HCT116 (cell line): ENCODE measurements around the gene HIC1. TPM values are rescaled to one million over a fixed set of nuclear protein-coding genes. Genes with fewer than 3 reads are reported as not detected.

Experiments used
- ATAC-seq: fragments of 200-7000 bp; cut with Tn5 transposase; 2 replicates; pipeline ENCODE4 v1.9.1; 2020; ENCODE audit warnings: mild to moderate bottlenecking, moderate library complexity
- BruUV-seq: library from RNA; stranded (reverse); fragments of 400-500 nt; replicated peaks from 2 replicates; lab custom pipeline; 2021; lab: Mats Ljungman, UMichigan
- CTCF ChIA-PET: fragments of 300-600 bp; sonication (Branson Sonifier 250); formaldehyde crosslinking; loops from one replicate; lab custom pipeline; 2021; ENCODE audit warnings: antibody characterized with exemption; lab: Charles Lee
- POLR2A ChIA-PET: fragments of 300-600, 350-600 bp; sonication (Branson Sonifier 250); formaldehyde crosslinking; loops from one replicate; lab custom pipeline; 2021; ENCODE audit warnings: antibody characterized with exemption; lab: Charles Lee
- RAD21 ChIA-PET, 2 experiments: fragments of 300-600 bp; sonication (Branson Sonifier 250); formaldehyde crosslinking; loops; one replicate each; lab custom pipeline; 2023; ENCODE audit warnings: low total read pairs in 2 of 2; ENCODE audit not compliant: uncharacterized antibody in 2 of 2, unreplicated experiment in 2 of 2, low non-redundant PET in 1 of 2; lab: Charles Lee
- DNase-seq: peaks from one replicate; pipeline ENCODE4 v3.0.0-alpha.2; 2010; ENCODE audit warnings: low read depth, low spot score
- H2AFZ ChIP-seq: fragments of 200-600 bp; shearing (Covaris generic), sonication (generic); 2 replicates; pipeline ENCODE4 v1.6.1; 2017; ENCODE audit warnings: low read depth, mixed run types, mixed read lengths, antibody characterized with exemption, low read length; ENCODE audit not compliant: poor library complexity, severe bottlenecking
- H3K27ac ChIP-seq: 2 replicates; pipeline ENCODE4 v1.5.1; 2012; ENCODE audit warnings: low read depth, low read length
- H3K27me3 ChIP-seq: fragments of 200-600 bp; sonication (generic); 2 replicates; pipeline ENCODE4 v1.6.1; 2016; ENCODE audit warnings: mixed run types, low read length, mixed read lengths; ENCODE audit not compliant: insufficient read depth
- H3K36me3 ChIP-seq, 2 experiments: fragments of 200-500 bp in 1 of 2; fragments of 200-600 bp in 1 of 2; sonication (Bioruptor generic) in 1 of 2; sonication (generic) in 1 of 2; 2 replicates each; pipeline versions ENCODE4 v1.5.1 to v1.6.1; 2014 to 2016; ENCODE audit warnings: low read length in 2 of 2, inconsistent platforms in 1 of 2, mixed read lengths in 1 of 2, mixed run types in 1 of 2; ENCODE audit not compliant: insufficient read depth in 2 of 2, control insufficient read depth in 1 of 2
- H3K4me1 ChIP-seq, 2 experiments: fragments of 200-600 bp in 1 of 2; sonication (generic) in 1 of 2; 2 replicates each; pipeline versions ENCODE4 v1.5.1 to v1.6.1; 2012 to 2017; ENCODE audit warnings: low read length in 2 of 2, inconsistent platforms in 1 of 2, mild to moderate bottlenecking in 1 of 2, mixed read lengths in 1 of 2, mixed run types in 1 of 2, moderate library complexity in 1 of 2; ENCODE audit not compliant: insufficient read depth in 2 of 2, control insufficient read depth in 1 of 2
- H3K4me2 ChIP-seq: fragments of 200-600 bp; sonication (generic); 2 replicates; pipeline ENCODE4 v1.6.1; 2017; ENCODE audit warnings: mixed run types, low read length, mixed read lengths
- H3K4me3 ChIP-seq, 2 experiments: fragments of 200-600 bp in 1 of 2; sonication (generic) in 1 of 2; replicated peaks in 1 of 2; 2 replicates each; pipeline ENCODE4 v1.5.1; 2011 to 2016; ENCODE audit warnings: low read length in 2 of 2, control low read depth in 1 of 2, low read depth in 1 of 2, mild to moderate bottlenecking in 1 of 2, mixed read lengths in 1 of 2, mixed run types in 1 of 2
- H3K79me2 ChIP-seq: fragments of 200-600 bp; sonication (generic); 2 replicates; pipeline ENCODE4 v1.6.1; 2017; ENCODE audit warnings: mild to moderate bottlenecking, mixed run types, low read length, moderate library complexity, mixed read lengths; ENCODE audit not compliant: insufficient read depth
- H3K9ac ChIP-seq: fragments of 200-600 bp; sonication (generic); 2 replicates; pipeline ENCODE4 v1.6.1; 2016; ENCODE audit warnings: low read length, mixed read lengths
- H3K9me2 ChIP-seq: fragments of 200-600 bp; sonication (generic), shearing (Covaris generic); 2 replicates; pipeline ENCODE4 v1.6.1; 2017; ENCODE audit warnings: mixed run types, mild to moderate bottlenecking, moderate library complexity; ENCODE audit not compliant: insufficient read depth
- H3K9me3 ChIP-seq, 2 experiments: fragments of 200-500 bp in 1 of 2; fragments of 200-600 bp in 1 of 2; sonication (Bioruptor generic) in 1 of 2; sonication (generic) in 1 of 2; 2 replicates each; pipeline ENCODE4 v1.6.1; 2014 to 2017; ENCODE audit warnings: low read length in 2 of 2, mixed read lengths in 2 of 2, inconsistent platforms in 1 of 2, low read depth in 1 of 2, mild to moderate bottlenecking in 1 of 2, mixed run types in 1 of 2, moderate library complexity in 1 of 2; ENCODE audit not compliant: control insufficient read depth in 1 of 2, insufficient read depth in 1 of 2
- H4K20me1 ChIP-seq: fragments of 200-600 bp; sonication (generic), shearing (Covaris generic); 2 replicates; pipeline ENCODE4 v1.6.1; 2017; ENCODE audit warnings: mixed run types, mild to moderate bottlenecking, moderate library complexity; ENCODE audit not compliant: insufficient read depth
- RAD21 ChIP-seq: IDR thresholded peaks from 2 replicates; pipeline ENCODE4 v1.6.1; 2012; ENCODE audit warnings: low read depth, mild to moderate bottlenecking
- ZFX ChIP-seq: fragments of 450-650 bp; IDR thresholded peaks from 2 replicates; pipeline ENCODE4 v1.6.1; 2017
- intact Hi-C: fragments of 100-400 bp; cut with micrococcal nuclease; formaldehyde crosslinking; loops from 2 replicates; pipeline ENCODE4 v1.10.0; 2022
- total RNA-seq: library from RNA; stranded (reverse); gene quantifications from one replicate; pipeline ENCODE4 v1.2.1, GENCODE V29; 2021; ENCODE audit not compliant: unreplicated experiment
- TF ChIP-seq, protein P1 (sequence below): IDR thresholded peaks from 2 replicates; pipeline ENCODE4 v1.6.1; 2012
- TF ChIP-seq, protein P2 (sequence below): IDR thresholded peaks from 2 replicates; pipeline ENCODE4 v1.6.1; 2012

Gene HIC1
- total RNA-seq, 1 experiment from 2014 or later, result 0.64 TPM

GRCh38 chr17:2023692-2024571, 31.0 kb upstream of the HIC1 start:
- H4K20me1 ChIP-seq, result no peaks in the 10 kb centered on the region
- no TSS peak for BruUV-seq
- TF ChIP-seq ZFX, result peak; percentile 22; the same call in 1 of the 2 replicates
- TF ChIP-seq, protein P1, sequence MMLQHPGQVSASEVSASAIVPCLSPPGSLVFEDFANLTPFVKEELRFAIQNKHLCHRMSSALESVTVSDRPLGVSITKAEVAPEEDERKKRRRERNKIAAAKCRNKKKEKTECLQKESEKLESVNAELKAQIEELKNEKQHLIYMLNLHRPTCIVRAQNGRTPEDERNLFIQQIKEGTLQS, result no peak
- TF ChIP-seq, protein P2, sequence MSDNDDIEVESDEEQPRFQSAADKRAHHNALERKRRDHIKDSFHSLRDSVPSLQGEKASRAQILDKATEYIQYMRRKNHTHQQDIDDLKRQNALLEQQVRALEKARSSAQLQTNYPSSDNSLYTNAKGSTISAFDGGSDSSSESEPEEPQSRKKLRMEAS, result 0 out of 2 replicates have a peak, but pooled peaks have one; percentile 48
- no peaks in the 10 kb centered on the region for H3K36me3 ChIP-seq
- no peaks in the 10 kb centered on the region for H3K9me2 ChIP-seq
- peak overlapping the region; percentile 92 for H3K4me2 ChIP-seq
- POLR2A ChIA-PET, result interaction anchor here (0.6 to 1.5 kb wide), 3 partner anchors 13 to 951 kb away, joined by 3 to 5 read pairs (median 4); no protein-coding TSS in a partner anchor
- peak overlapping the region; percentile 63 for H3K9ac ChIP-seq
- H3K9me3 ChIP-seq, result no peaks in the 10 kb centered on the region
- peaks cover 7 to 26% of the 10 kb centered on the region in 2 experiments; a peak in 3 of 4 replicates for H3K4me1 ChIP-seq
- peak; percentile 59 for DNase-seq
- no peaks in the 10 kb centered on the region for H3K27me3 ChIP-seq
- RAD21 ChIA-PET, result interaction anchor here (1.7 to 2.7 kb wide), 2 partner anchors 115 kb away, joined by 6 to 14 read pairs; no protein-coding TSS in a partner anchor
- no peaks in the 10 kb centered on the region for H3K79me2 ChIP-seq
- peak; percentile 30 for ATAC-seq
- no peak overlapping the region for H2AFZ ChIP-seq
- intact Hi-C loops, result no loop called here
- H3K27ac ChIP-seq, result no peak overlapping the region; the same call in 1 of the 2 replicates
- H3K4me3 ChIP-seq, result peak overlapping the region; percentile 58 to 63
- CTCF ChIA-PET, result interaction anchor here (1.3 to 3.9 kb wide), 3 partner anchors 114 to 375 kb away, joined by 4 to 76 read pairs (median 4); partner anchors contain the start of gene RILP

GRCh38 chr17:2024572-2025219, 30.2 kb upstream of the HIC1 start:
- peak overlapping the region; percentile 20; the same call in 1 of the 2 replicates for H3K27ac ChIP-seq
- no peaks in the 10 kb centered on the region for H4K20me1 ChIP-seq
- CTCF ChIA-PET, result interaction anchor here (0.5 to 3.9 kb wide), 10 partner anchors 18 to 407 kb away, joined by 3 to 76 read pairs (median 4); partner anchors contain the start of gene RILP
- intact Hi-C loops, result loop anchor here (1.0 kb wide), 1 partner anchor 116 kb away; no protein-coding TSS in a partner anchor
- no peaks in the 10 kb centered on the region for H3K27me3 ChIP-seq
- H3K79me2 ChIP-seq, result no peaks in the 10 kb centered on the region
- H3K4me2 ChIP-seq, result peak overlapping the region; percentile 92
- no peaks in the 10 kb centered on the region for H3K9me3 ChIP-seq
- DNase-seq, result no peak
- POLR2A ChIA-PET, result interaction anchor here (1.5 kb wide), 1 partner anchor 13 kb away, joined by 3 read pairs; no protein-coding TSS in a partner anchor
- no TSS peak for BruUV-seq
- peak overlapping the region; percentile 63 for H3K9ac ChIP-seq
- H3K4me3 ChIP-seq, result peak overlapping the region; percentile 58 to 63
- H3K4me1 ChIP-seq, result peaks cover 11 to 29% of the 10 kb centered on the region in 2 experiments; a peak in 3 of 4 replicates
- H3K9me2 ChIP-seq, result no peaks in the 10 kb centered on the region
- no peaks in the 10 kb centered on the region for H3K36me3 ChIP-seq
- no peak overlapping the region for H2AFZ ChIP-seq
- TF ChIP-seq, protein P2, result 0 out of 2 replicates have a peak, but pooled peaks have one; percentile 23
- TF ChIP-seq RAD21 (no peak), ZFX (peak; percentile 31; the same call in 1 of the 2 replicates)
- RAD21 ChIA-PET, result interaction anchor here (0.6 to 2.7 kb wide), 4 partner anchors 108 to 155 kb away, joined by 3 to 14 read pairs (median 4); no protein-coding TSS in a partner anchor
- peak; percentile 12 for ATAC-seq
